Transverse colon (tissue), 4 donors: ENCODE data around the gene VSTM4.

ENCODE experiments used
- EP300 ChIP-seq: sonication (generic); formaldehyde crosslinking; IDR thresholded peaks from one replicate; pipeline ENCODE4 v1.6.1; 2017; ENCODE audit warnings: antibody characterized with exemption, low read depth
- POLR2A ChIP-seq: fragments of 450-650 bp; IDR thresholded peaks from one replicate; pipeline ENCODE4 v1.6.1; 2016; ENCODE audit warnings: antibody characterized with exemption, mild to moderate bottlenecking, moderate library complexity
- POLR2AphosphoS5 ChIP-seq, 3 donors: sonication (generic); formaldehyde crosslinking; IDR thresholded peaks; one replicate each; pipeline ENCODE4 v1.6.1; 2016; ENCODE audit warnings: antibody characterized with exemption in 3 of 3
- TF ChIP-seq, protein P1 (sequence below), 5 experiments: fragments of 200-600 bp in 3 of 5; fragments of 450-650 bp in 2 of 5; sonication (generic) in 3 of 5; IDR thresholded peaks; 1 replicate in 2 of 5; 2 replicates in 3 of 5; pipeline ENCODE4 v1.5.1; 2016 to 2017; ENCODE audit warnings: antibody characterized with exemption in 5 of 5, inconsistent platforms in 3 of 5, mild to moderate bottlenecking in 2 of 5, moderate library complexity in 1 of 5

GRCh38 chr10:49110684-49111319 is 4.5 kb downstream of the VSTM4 start:
- TF ChIP-seq POLR2A = no peak
- TF ChIP-seq, protein P1, sequence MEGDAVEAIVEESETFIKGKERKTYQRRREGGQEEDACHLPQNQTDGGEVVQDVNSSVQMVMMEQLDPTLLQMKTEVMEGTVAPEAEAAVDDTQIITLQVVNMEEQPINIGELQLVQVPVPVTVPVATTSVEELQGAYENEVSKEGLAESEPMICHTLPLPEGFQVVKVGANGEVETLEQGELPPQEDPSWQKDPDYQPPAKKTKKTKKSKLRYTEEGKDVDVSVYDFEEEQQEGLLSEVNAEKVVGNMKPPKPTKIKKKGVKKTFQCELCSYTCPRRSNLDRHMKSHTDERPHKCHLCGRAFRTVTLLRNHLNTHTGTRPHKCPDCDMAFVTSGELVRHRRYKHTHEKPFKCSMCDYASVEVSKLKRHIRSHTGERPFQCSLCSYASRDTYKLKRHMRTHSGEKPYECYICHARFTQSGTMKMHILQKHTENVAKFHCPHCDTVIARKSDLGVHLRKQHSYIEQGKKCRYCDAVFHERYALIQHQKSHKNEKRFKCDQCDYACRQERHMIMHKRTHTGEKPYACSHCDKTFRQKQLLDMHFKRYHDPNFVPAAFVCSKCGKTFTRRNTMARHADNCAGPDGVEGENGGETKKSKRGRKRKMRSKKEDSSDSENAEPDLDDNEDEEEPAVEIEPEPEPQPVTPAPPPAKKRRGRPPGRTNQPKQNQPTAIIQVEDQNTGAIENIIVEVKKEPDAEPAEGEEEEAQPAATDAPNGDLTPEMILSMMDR (IDR thresholded peaks at IDR 0.05) = no peak
- no peak for TF ChIP-seq EP300
- no peak for TF ChIP-seq POLR2AphosphoS5 (IDR thresholded peaks at IDR 0.05)
